ENCODE results near the gene C2orf76.

- no peak for TF ChIP-seq CTCF (IDR thresholded peaks at IDR 0.05; ENCODE audit: low read length)
- TF ChIP-seq EZH2 (IDR thresholded peaks at IDR 0.05; ENCODE audit: borderline replicate concordance, low read length) = no peak
These were observed 17.3 kb downstream of the C2orf76 start for GRCh38 chr2:119349289-119349688.

Measured in OCI-LY1 (cell line).